Measurements from ENCODE around the gene LDB2.

Gene LDB2

GRCh38 chr4:16884673-16885460 lies 13.6 kb downstream of the LDB2 start:
- no peak for DNase-seq (ENCODE audit: low spot score)

GRCh38 chr4:16883806-16884205 lies 14.6 kb downstream of the LDB2 start:
- no peak for DNase-seq (ENCODE audit: low spot score)

- DNase-seq (ENCODE audit: low spot score): no peak
Measured at GRCh38 chr4:16881151-16881884, 17.1 kb downstream of the LDB2 start.

GRCh38 chr4:16875487-16875886 lies 23.0 kb downstream of the LDB2 start:
- no peak for DNase-seq (ENCODE audit: low spot score)

- DNase-seq (ENCODE audit: low spot score): no peak
Measured at GRCh38 chr4:16869594-16870245, 28.7 kb downstream of the LDB2 start.

- no peak for DNase-seq (ENCODE audit: low spot score)
Measured at GRCh38 chr4:16868674-16869073, 29.8 kb downstream of the LDB2 start.

GRCh38 chr4:16867827-16868226 lies 30.6 kb downstream of the LDB2 start:
- DNase-seq (ENCODE audit: low spot score): no peak

GRCh38 chr4:16866974-16867373 lies 31.5 kb downstream of the LDB2 start:
- DNase-seq (ENCODE audit: low spot score): no peak

GRCh38 chr4:16865897-16866283 lies 32.6 kb downstream of the LDB2 start:
- DNase-seq (ENCODE audit: low spot score): no peak

GRCh38 chr4:16865209-16865896 lies 33.1 kb downstream of the LDB2 start:
- no peak for DNase-seq (ENCODE audit: low spot score)

- no peak for DNase-seq (ENCODE audit: low spot score)
Measured at GRCh38 chr4:16864199-16864598, 34.2 kb downstream of the LDB2 start.

GRCh38 chr4:16862697-16863096 lies 35.7 kb downstream of the LDB2 start:
- no peak for DNase-seq (ENCODE audit: low spot score)

- no peak for DNase-seq (ENCODE audit: low spot score)
Measured at GRCh38 chr4:16860516-16860915, 37.9 kb downstream of the LDB2 start.

GRCh38 chr4:16859031-16859430 lies 39.4 kb downstream of the LDB2 start:
- DNase-seq (ENCODE audit: low spot score): no peak

- DNase-seq (ENCODE audit: low spot score): no peak
Measured at GRCh38 chr4:16858275-16858752, 40.1 kb downstream of the LDB2 start.

- no peak for DNase-seq (ENCODE audit: low spot score)
Measured at GRCh38 chr4:16857425-16857824, 41.0 kb downstream of the LDB2 start.

GRCh38 chr4:16853640-16854039 lies 44.8 kb downstream of the LDB2 start:
- no peak for DNase-seq (ENCODE audit: low spot score)

- no peak for DNase-seq (ENCODE audit: low spot score)
Measured at GRCh38 chr4:16852644-16853043, 45.8 kb downstream of the LDB2 start.

- no peak for DNase-seq (ENCODE audit: low spot score)
Measured at GRCh38 chr4:16852228-16852627, 46.2 kb downstream of the LDB2 start.

- no peak for DNase-seq (ENCODE audit: low spot score)
Measured at GRCh38 chr4:16846540-16847117, 51.8 kb downstream of the LDB2 start.

- no peak for DNase-seq (ENCODE audit: low spot score)
Measured at GRCh38 chr4:16844816-16845586, 53.4 kb downstream of the LDB2 start.
